HepG2 (cell line): ENCODE data around the gene MED25. TPM values are rescaled to one million over a fixed set of nuclear protein-coding genes. Genes with fewer than 3 reads are reported as not detected.

ENCODE experiments used
- BATF2 ChIP-seq: sonication (generic); formaldehyde crosslinking; IDR thresholded peaks from 2 replicates; pipeline ENCODE4 v1.8.0; 2022; ENCODE audit warnings: mild to moderate bottlenecking, missing genetic modification reagents, moderate library complexity
- BCLAF1 ChIP-seq: fragments of 450-650 bp; IDR thresholded peaks from 2 replicates; pipeline ENCODE4 v1.6.1; 2017; ENCODE audit warnings: mild to moderate bottlenecking
- CSRNP2 ChIP-seq: sonication (generic); formaldehyde crosslinking; conservative IDR thresholded peaks from 2 replicates; pipeline ENCODE4 v1.8.0; 2022; ENCODE audit warnings: low read depth, missing genetic modification reagents
- ISL2 ChIP-seq: sonication (generic); formaldehyde crosslinking; IDR thresholded peaks from 2 replicates; pipeline ENCODE4 v1.5.0; 2020; ENCODE audit warnings: missing genetic modification reagents
- KDM6A ChIP-seq: IDR thresholded peaks from 2 replicates; pipeline ENCODE4 v1.6.1; 2016; ENCODE audit warnings: low read depth
- KLF11 ChIP-seq: IDR thresholded peaks from 2 replicates; pipeline ENCODE4 v1.6.1; 2016; ENCODE audit warnings: missing compliant biosample characterization
- NR2F2 ChIP-seq: IDR thresholded peaks from 2 replicates; pipeline ENCODE4 v1.6.1; 2012; ENCODE audit warnings: low read depth, inconsistent platforms, borderline replicate concordance
- REXO4 ChIP-seq: sonication (generic); formaldehyde crosslinking; IDR thresholded peaks from 2 replicates; pipeline ENCODE4 v1.8.0; 2022; ENCODE audit warnings: missing genetic modification reagents, mild to moderate bottlenecking, borderline replicate concordance
- SRF ChIP-seq: IDR thresholded peaks from 2 replicates; pipeline ENCODE4 v1.6.1; 2011; ENCODE audit warnings: mild to moderate bottlenecking, low read depth, low read length, moderate library complexity
- XRCC5 ChIP-seq: fragments of 200-400 bp; formaldehyde crosslinking; optimal IDR thresholded peaks from 2 replicates; pipeline ENCODE3; 2017; ENCODE audit warnings: mild to moderate bottlenecking, low read length
- ZBTB21 ChIP-seq: sonication (generic); formaldehyde crosslinking; IDR thresholded peaks from 2 replicates; pipeline ENCODE4 v1.4.0; 2020; ENCODE audit warnings: missing genetic modification reagents
- ZBTB46 ChIP-seq: sonication (generic); formaldehyde crosslinking; IDR thresholded peaks from 2 replicates; pipeline ENCODE4 v1.4.0; 2020; ENCODE audit warnings: mild to moderate bottlenecking, missing genetic modification reagents, borderline replicate concordance
- ZBTB8A ChIP-seq: sonication (generic); formaldehyde crosslinking; IDR thresholded peaks from 2 replicates; pipeline ENCODE4 v1.4.0; 2020; ENCODE audit warnings: mild to moderate bottlenecking, low read depth, missing genetic modification reagents, borderline replicate concordance
- ZFP91 ChIP-seq: sonication (generic); formaldehyde crosslinking; IDR thresholded peaks from 2 replicates; pipeline ENCODE4 v1.9.0; 2022; ENCODE audit warnings: missing genetic modification reagents, mild to moderate bottlenecking, borderline replicate concordance
- ZMYM4 ChIP-seq: sonication (generic); formaldehyde crosslinking; IDR thresholded peaks from 2 replicates; pipeline ENCODE4 v1.8.1; 2023; ENCODE audit warnings: mild to moderate bottlenecking, missing genetic modification reagents
- ZNF276 ChIP-seq: sonication (generic); formaldehyde crosslinking; IDR thresholded peaks from 2 replicates; pipeline ENCODE4 v1.4.0; 2020; ENCODE audit warnings: mild to moderate bottlenecking, low read depth, missing genetic modification reagents
- ZNF7 ChIP-seq: IDR thresholded peaks from 2 replicates; pipeline ENCODE4 v1.6.1; 2016; ENCODE audit warnings: missing biosample characterization, missing genetic modification reagents
- ZNF766 ChIP-seq: sonication (generic); formaldehyde crosslinking; IDR thresholded peaks from 2 replicates; pipeline ENCODE4 v1.5.0; 2020; ENCODE audit warnings: missing genetic modification reagents, borderline replicate concordance
- ZNF816 ChIP-seq: sonication (generic); formaldehyde crosslinking; IDR thresholded peaks from 2 replicates; pipeline ENCODE4 v1.8.0; 2022; ENCODE audit warnings: missing genetic modification reagents, mild to moderate bottlenecking, borderline replicate concordance
- polyA plus RNA-seq, 8 experiments: library from polyadenylated mRNA; depleted of rRNA in 3 of 8; stranded (reverse) in 7 of 8; unstranded in 1 of 8; fragments of >200 nt; fragmentation: Illumina TruSeq in 4 of 8; extraction: Trizol in 4 of 8; gene quantifications; 2 replicates each; pipeline versions ENCODE4 v1.2.1 to v1.2.3, GENCODE V29; 2011 to 2016; ENCODE audit warnings: low read depth in 4 of 8, missing spikeins in 1 of 8, mixed read lengths in 1 of 8; ENCODE audit not compliant: insufficient read depth in 1 of 8
- total RNA-seq, 5 experiments: library from RNA; depleted of rRNA; stranded (reverse); fragments of >200 nt; fragmentation: Illumina TruSeq; extraction: Trizol; gene quantifications; 2 replicates each; pipeline ENCODE4 v1.2.3, GENCODE V29; 2016; ENCODE audit warnings: low read depth in 1 of 5

Gene MED25
- total and polyA plus RNA-seq, 2 of the 13 experiments (the other 11 are each of a cell fraction or from before 2014, with no cell fraction given): 11.1 to 15.1 TPM

GRCh38 chr19:49876422-49877019, 58.4 kb downstream of the MED25 start (continued):
- TF ChIP-seq ZFP91 (CRISPR knock-in tag): peak; percentile 91
- no peak for TF ChIP-seq ISL2 (CRISPR knock-in tag)
- peak; percentile 70; the same call in 1 of the 2 replicates for TF ChIP-seq SRF
- peak; percentile 43; the same call in 1 of the 2 replicates for TF ChIP-seq ZMYM4
- no peak for TF ChIP-seq ZBTB46 (CRISPR knock-in tag)
- no peak; the same call in 1 of the 2 replicates for TF ChIP-seq ZNF816 (CRISPR knock-in tag)
- no peak for TF ChIP-seq ZNF276
- TF ChIP-seq NR2F2: no peak
- no peak for TF ChIP-seq BCLAF1
- no peak for TF ChIP-seq ZNF7
- TF ChIP-seq ZBTB8A (CRISPR knock-in tag): peak; percentile 94; the same call in 1 of the 2 replicates
- no peak for TF ChIP-seq XRCC5
- TF ChIP-seq ZBTB21: peak; percentile 81
- TF ChIP-seq CSRNP2: no peak
- no peak for TF ChIP-seq KDM6A (CRISPR knock-in tag)
- TF ChIP-seq BATF2 (CRISPR knock-in tag): 0 out of 2 replicates have a peak, but pooled peaks have one; percentile 59
- no peak for TF ChIP-seq REXO4 (CRISPR knock-in tag)
- TF ChIP-seq KLF11 (CRISPR knock-in tag): peak; percentile 56; the same call in 1 of the 2 replicates
- TF ChIP-seq ZNF766: no peak
